KG1 (cell line): ENCODE measurements around the gene KLF9.

Experiments
- DNase-seq: peaks from one replicate; lab custom pipeline; 2025; lab: John Stamatoyannopoulos, UW

KLF9 gene

DNA sequence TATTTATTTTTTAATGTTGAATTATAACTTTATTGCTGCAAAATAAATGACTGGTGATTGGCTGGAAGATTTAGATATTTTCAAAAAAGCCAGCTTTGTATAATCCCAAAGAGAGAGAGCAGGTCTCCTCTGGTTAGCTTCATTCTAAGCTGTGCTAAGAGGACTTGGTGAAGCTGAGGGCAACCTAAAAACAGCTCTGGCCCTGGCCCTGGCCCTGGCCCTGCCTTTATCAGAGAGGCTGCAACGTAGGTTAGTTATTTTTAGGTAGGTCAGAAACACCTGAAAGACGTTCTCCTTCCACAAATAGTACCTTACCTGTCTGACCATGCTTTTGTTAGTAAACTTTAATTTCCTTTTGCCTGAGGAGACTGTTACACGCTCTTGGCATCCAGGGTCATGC is 58.7 kb downstream of the KLF9 start:
- no peak for DNase-seq

DNA sequence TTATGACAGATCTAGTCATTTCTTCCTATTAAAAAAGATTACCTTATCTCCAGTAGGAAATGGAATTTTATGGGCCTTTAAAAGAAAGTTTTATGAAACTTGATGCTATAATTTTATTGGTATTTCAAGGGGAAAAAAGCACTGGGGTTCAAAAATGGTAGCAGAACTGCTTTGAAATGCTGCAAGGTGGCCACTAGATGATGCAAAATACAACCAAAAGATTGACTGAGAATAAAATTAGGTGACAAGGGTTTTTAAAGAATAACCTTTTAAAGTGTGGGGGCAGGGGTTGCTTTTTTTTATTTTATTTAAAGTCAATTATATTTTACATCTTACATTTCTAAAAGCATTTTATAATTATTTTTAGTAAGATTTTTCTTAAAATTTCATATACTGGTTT is 61.7 kb downstream of the KLF9 start:
- no peak for DNase-seq

DNA sequence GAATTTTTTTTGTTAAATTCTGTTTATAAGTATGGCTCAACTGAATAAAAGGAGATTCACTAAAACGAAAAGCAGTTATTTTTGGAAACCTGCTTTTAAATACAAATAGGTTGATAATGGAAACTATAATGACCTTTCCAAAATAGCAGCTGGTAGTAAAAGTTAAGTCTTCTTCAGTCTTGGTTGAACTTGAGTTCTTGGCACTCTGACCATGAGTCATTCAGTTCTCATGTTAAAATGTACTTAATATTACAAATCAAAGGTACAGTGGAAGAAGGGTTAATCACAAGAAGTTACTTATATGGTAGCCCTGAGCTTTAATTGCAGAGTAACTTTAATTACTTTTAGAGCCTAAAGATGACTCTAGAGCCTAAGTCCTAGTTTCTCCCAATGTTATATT is 62.1 kb downstream of the KLF9 start:
- no peak for DNase-seq

DNA sequence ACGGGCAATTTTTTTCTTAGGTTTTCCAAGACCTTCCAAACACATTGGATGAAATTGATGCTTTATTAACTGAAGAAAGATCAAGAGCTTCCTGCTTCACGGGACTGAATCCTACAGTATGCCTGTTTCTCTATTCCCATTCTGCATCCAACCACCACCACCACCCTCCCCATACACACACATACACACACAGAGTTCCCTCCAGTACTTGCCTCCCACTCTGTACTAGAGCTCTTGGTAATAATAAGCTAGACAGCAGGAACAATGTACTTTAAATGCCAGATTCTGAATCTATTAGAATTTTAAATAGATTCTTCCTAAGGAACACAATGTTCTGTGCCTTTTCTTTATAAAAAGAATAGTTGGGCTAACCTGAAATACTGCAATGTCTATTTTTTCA is 67.4 kb downstream of the KLF9 start:
- no peak for DNase-seq

DNA sequence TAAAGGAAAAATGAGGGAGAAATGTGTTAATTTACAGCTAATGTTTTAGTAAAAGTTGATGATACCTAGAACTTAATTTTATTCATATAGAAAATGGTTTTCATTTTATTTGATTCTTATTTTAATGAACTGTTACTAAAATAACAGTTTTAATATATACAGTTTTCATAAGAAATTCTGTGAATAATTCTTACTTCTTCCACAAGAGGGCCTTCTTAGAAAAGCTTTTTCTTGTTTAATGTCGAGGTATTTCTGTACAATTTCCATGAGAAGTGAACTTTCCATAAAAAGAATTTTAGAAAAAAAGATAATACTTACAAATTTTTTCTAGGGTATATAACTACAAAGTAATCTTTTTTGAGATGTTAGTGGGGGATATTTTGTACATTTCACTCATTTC is 73.9 kb downstream of the KLF9 start:
- peak; percentile 4 for DNase-seq
